ENCODE data around the gene INHA. TPM values are rescaled to one million over a fixed set of nuclear protein-coding genes. Genes with fewer than 3 reads are reported as not detected.

INHA gene
- total and polyA plus RNA-seq, 5 donors = 16.7 to 47.6 (median 28.7) TPM

DNA sequence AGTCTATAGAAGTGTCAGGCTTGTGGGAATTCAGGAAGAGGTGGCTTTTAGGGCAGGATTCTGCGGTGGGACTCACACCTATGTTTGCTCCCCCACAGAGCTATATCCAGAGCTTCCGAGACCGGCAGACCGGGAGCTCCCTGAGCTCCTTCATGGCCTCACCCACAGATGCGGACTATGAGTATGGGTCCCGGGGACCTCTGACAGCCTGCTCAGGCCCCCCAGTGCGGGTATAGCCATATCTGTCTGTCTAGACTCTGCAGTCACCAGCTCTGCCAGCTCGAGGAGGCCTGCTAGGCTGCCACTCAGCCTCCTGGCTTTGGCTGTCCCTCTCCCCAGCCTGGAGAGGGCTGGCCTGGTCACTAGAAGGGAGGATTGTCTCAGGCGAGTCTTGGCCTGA lies 22.5 kb upstream of the INHA start:
- H3K9me3 ChIP-seq (ENCODE audit: control insufficient read depth, low read length) = no peaks in the 10 kb centered on the region
- 86% methylated on average over 9 of the region's 9 CpGs for WGBS
- H3K4me1 ChIP-seq (ENCODE audit: control insufficient read depth, insufficient read depth, low read length) = peaks cover 5% of the 10 kb centered on the region
- ATAC-seq (no peak), DNase-seq (no peak)
- H3K27me3 ChIP-seq (ENCODE audit: control insufficient read depth, insufficient read depth) = no peaks in the 10 kb centered on the region
- no peak overlapping the region for H3K27ac ChIP-seq (ENCODE audit: low read length)
- intact Hi-C loops (cut with DNase I) = loop anchor here in 1 of 4 donors (10.0 kb wide), 1 partner anchor 145 kb away; no protein-coding TSS in a partner anchor
- H3K4me3 ChIP-seq (ENCODE audit: low read length) = no peak overlapping the region

DNA sequence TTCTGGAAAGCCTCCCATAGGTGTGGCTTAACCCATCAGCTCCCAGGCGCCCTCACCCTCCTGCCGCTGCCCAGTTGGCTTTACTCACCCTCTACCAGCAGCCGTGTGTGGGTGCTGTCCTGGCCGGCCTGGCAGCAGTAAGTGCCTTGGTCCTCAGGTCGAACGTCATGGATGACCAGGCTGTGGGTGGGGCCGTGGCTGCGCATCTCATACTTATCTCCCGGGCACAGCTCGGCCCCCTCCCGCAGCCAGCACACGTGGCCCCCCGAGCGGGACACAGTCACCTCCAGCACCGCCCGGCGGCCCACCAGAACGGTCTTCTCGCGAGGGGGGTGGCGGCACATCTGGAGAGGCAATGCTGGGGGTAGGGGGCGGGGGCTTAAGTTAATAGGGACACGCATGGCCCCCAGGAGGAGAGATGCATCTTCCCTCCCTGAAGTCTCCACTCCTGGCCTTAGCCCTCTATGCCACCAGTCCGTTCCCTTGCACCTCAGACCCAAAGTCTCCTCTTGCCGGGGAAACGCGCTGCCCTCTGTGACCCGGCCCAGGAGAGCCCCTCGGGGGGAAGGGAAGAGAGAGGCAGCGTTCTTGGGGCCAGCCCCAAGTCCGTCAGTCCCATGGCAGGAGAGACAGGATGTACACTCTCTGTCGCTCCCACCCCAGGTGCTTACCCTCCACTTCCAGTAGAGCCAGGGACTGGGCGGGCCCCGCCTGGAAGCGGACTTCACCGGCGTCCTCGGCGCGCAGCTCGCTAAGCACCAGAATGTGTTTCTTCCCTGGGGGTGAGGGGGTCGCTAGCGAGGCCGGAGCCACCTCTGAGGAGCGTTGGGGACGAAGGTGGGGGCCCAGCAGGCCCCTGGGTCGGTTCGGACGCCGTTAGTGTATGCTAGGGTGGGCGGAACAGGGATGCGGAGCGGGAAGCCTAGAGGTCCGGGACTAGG lies 20.4 kb upstream of the INHA start:
- H3K27ac ChIP-seq (ENCODE audit: low read length) = no peak overlapping the region
- peak overlapping the region; percentile 42 for H3K4me3 ChIP-seq (ENCODE audit: low read length)
- ATAC-seq (peak; percentile 5 to 17), DNase-seq (peak in 1 of 3 donors; percentile 71)
- intact Hi-C loops (cut with DNase I) = no loop called here
- peaks cover 5% of the 10 kb centered on the region for H3K4me1 ChIP-seq (ENCODE audit: control insufficient read depth, insufficient read depth, low read length)
- no peaks in the 10 kb centered on the region for H3K27me3 ChIP-seq (ENCODE audit: control insufficient read depth, insufficient read depth)
- no peaks in the 10 kb centered on the region for H3K9me3 ChIP-seq (ENCODE audit: control insufficient read depth, low read length)
- WGBS = 19% methylated on average over 54 of the region's 54 CpGs

- no peaks in the 10 kb centered on the region for H3K27me3 ChIP-seq (ENCODE audit: control insufficient read depth, insufficient read depth)
- peak; percentile 91 to 92 for ATAC-seq
- intact Hi-C loops (cut with DNase I) = no loop called here
- H3K9me3 ChIP-seq (ENCODE audit: control insufficient read depth, low read length) = no peaks in the 10 kb centered on the region
- peak overlapping the region; percentile 42 for H3K4me3 ChIP-seq (ENCODE audit: low read length)
- WGBS = 1% methylated on average over 99 of the region's 99 CpGs
- no peak overlapping the region for H3K27ac ChIP-seq (ENCODE audit: low read length)
- peak; percentile 91 to 96 (median 94) for DNase-seq
- peaks cover 5% of the 10 kb centered on the region for H3K4me1 ChIP-seq (ENCODE audit: control insufficient read depth, insufficient read depth, low read length)
Observed at GRCh38 chr2:219552382-219553167, 19.5 kb upstream of the INHA start.

- Histone ChIP-seq H3K9me3 (ENCODE audit: control insufficient read depth, low read length) (no peaks in the 10 kb centered on the region), H3K4me3 (ENCODE audit: low read length) (no peak overlapping the region), H3K4me1 (ENCODE audit: control insufficient read depth, insufficient read depth, low read length) (peaks cover 5% of the 10 kb centered on the region), H3K27me3 (ENCODE audit: control insufficient read depth, insufficient read depth) (no peaks in the 10 kb centered on the region), H3K27ac (ENCODE audit: low read length) (no peak overlapping the region)
- intact Hi-C loops (cut with DNase I) = no loop called here
- WGBS = 32% methylated on average over 7 of the region's 7 CpGs
- DNase-seq (no peak), ATAC-seq (no peak)
Observed at GRCh38 chr2:219553168-219553417, 19.0 kb upstream of the INHA start.

- H3K27me3 ChIP-seq (ENCODE audit: control insufficient read depth, insufficient read depth) = no peaks in the 10 kb centered on the region
- H3K27ac ChIP-seq (ENCODE audit: low read length) = no peak overlapping the region
- intact Hi-C loops (cut with DNase I) = no loop called here
- no peak for DNase-seq
- peaks cover 5% of the 10 kb centered on the region for H3K4me1 ChIP-seq (ENCODE audit: control insufficient read depth, insufficient read depth, low read length)
- 78% methylated on average over 12 of the region's 12 CpGs for WGBS
- no peak overlapping the region for H3K4me3 ChIP-seq (ENCODE audit: low read length)
- no peak for ATAC-seq
- no peaks in the 10 kb centered on the region for H3K9me3 ChIP-seq (ENCODE audit: control insufficient read depth, low read length)
Observed at GRCh38 chr2:219553463-219553963, 18.6 kb upstream of the INHA start.

DNA sequence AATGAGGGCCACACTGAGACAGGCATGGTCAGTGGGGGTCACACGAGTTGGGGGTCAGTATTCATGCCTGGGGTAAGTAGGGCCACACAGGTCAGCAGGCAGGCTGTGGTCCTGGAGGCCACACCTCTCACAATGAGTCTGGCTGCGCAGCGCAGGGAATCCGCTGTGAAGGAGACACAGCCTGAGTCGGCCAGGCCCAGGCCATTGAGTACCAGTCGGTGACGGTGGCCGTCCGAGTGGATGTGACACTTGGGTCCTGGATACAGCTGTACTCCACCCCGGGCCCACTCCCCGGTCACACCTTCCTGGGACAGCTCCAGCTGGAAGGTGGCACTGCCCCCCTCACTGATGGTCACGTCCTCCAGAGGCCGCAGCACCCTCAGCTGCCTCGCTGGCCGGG lies 17.8 kb upstream of the INHA start:
- WGBS = 94% methylated on average over 15 of the region's 15 CpGs
- peak in 1 of 3 donors; percentile 56 for DNase-seq
- peaks cover 5% of the 10 kb centered on the region for H3K4me1 ChIP-seq (ENCODE audit: control insufficient read depth, insufficient read depth, low read length)
- no peak overlapping the region for H3K4me3 ChIP-seq (ENCODE audit: low read length)
- H3K27ac ChIP-seq (ENCODE audit: low read length) = no peak overlapping the region
- no peak for ATAC-seq
- no peaks in the 10 kb centered on the region for H3K27me3 ChIP-seq (ENCODE audit: control insufficient read depth, insufficient read depth)
- intact Hi-C loops (cut with DNase I) = no loop called here
- H3K9me3 ChIP-seq (ENCODE audit: control insufficient read depth, low read length) = no peaks in the 10 kb centered on the region

DNA sequence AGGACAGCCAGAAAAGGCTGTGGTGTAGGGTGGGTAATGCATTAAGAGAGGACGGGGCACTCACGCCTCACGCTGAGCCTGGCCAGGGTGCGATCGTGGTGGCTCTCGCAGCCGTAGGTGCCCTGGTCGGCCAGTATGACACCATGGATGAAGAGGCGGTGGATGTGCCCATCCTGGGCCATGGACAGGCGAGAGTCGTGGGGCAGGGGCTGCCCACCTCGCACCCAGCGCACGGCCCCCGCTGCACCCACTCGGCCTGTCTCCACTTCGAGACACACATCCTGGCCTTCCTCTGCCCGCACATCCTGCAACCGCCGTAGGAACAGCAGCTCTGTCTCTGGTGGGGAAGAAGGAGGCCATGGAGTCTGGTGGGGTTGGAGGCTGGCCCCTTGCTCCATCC lies 16.2 kb upstream of the INHA start:
- Histone ChIP-seq H3K27me3 (ENCODE audit: control insufficient read depth, insufficient read depth) (no peaks in the 10 kb centered on the region), H3K4me1 (ENCODE audit: control insufficient read depth, insufficient read depth, low read length) (peaks cover 5% of the 10 kb centered on the region), H3K4me3 (ENCODE audit: low read length) (no peak overlapping the region), H3K27ac (ENCODE audit: low read length) (no peak overlapping the region), H3K9me3 (ENCODE audit: control insufficient read depth, low read length) (no peaks in the 10 kb centered on the region)
- DNase-seq (peak in 2 of 3 donors; percentile 33 to 37), ATAC-seq (no peak)
- WGBS = 94% methylated on average over 20 of the region's 20 CpGs
- intact Hi-C loops (cut with DNase I) = no loop called here

GRCh38 chr2:219556413-219556812 lies 15.7 kb upstream of the INHA start:
- H3K4me1 ChIP-seq (ENCODE audit: control insufficient read depth, insufficient read depth, low read length) = peaks cover 5% of the 10 kb centered on the region
- no peaks in the 10 kb centered on the region for H3K9me3 ChIP-seq (ENCODE audit: control insufficient read depth, low read length)
- ATAC-seq (no peak), DNase-seq (peak in 1 of 3 donors; percentile 41)
- WGBS = 90% methylated on average over 19 of the region's 19 CpGs
- no peak overlapping the region for H3K4me3 ChIP-seq (ENCODE audit: low read length)
- intact Hi-C loops (cut with DNase I) = no loop called here
- H3K27me3 ChIP-seq (ENCODE audit: control insufficient read depth, insufficient read depth) = no peaks in the 10 kb centered on the region
- H3K27ac ChIP-seq (ENCODE audit: low read length) = no peak overlapping the region

- Histone ChIP-seq H3K9me3 (ENCODE audit: control insufficient read depth, low read length) (no peaks in the 10 kb centered on the region), H3K4me1 (ENCODE audit: control insufficient read depth, insufficient read depth, low read length) (peaks cover 2% of the 10 kb centered on the region), H3K4me3 (ENCODE audit: low read length) (no peak overlapping the region), H3K27me3 (ENCODE audit: control insufficient read depth, insufficient read depth) (no peaks in the 10 kb centered on the region), H3K27ac (ENCODE audit: low read length) (no peak overlapping the region)
- WGBS = 95% methylated on average over 21 of the region's 21 CpGs
- intact Hi-C loops (cut with DNase I) = no loop called here
- DNase-seq (peak in 2 of 3 donors; percentile 49 to 57), ATAC-seq (no peak)
Observed at GRCh38 chr2:219557320-219557719, 14.8 kb upstream of the INHA start.

- peak; percentile 8 to 55 (median 16) for DNase-seq
- Histone ChIP-seq H3K9me3 (ENCODE audit: control insufficient read depth, low read length) (no peaks in the 10 kb centered on the region), H3K4me3 (ENCODE audit: low read length) (no peak overlapping the region), H3K4me1 (ENCODE audit: control insufficient read depth, insufficient read depth, low read length) (no peaks in the 10 kb centered on the region), H3K27me3 (ENCODE audit: control insufficient read depth, insufficient read depth) (no peaks in the 10 kb centered on the region), H3K27ac (ENCODE audit: low read length) (no peak overlapping the region)
- intact Hi-C loops (cut with DNase I) = no loop called here
- 93% methylated on average over 25 of the region's 25 CpGs for WGBS
- no peak for ATAC-seq
Observed at GRCh38 chr2:219557791-219558785, 14.0 kb upstream of the INHA start.
